Measurements from ENCODE around the gene HYOU1. TPM values are rescaled to one million over a fixed set of nuclear protein-coding genes. Genes with fewer than 3 reads are reported as not detected.

HYOU1 gene
- total and polyA plus RNA-seq, 2 of the 8 experiments (the other 6 are each of a cell fraction or from before 2014, with no cell fraction given) = 239 to 295 TPM

GRCh38 chr11:119038884-119039283, 18.1 kb downstream of the HYOU1 start (continued):
- TF ChIP-seq CHD7 (IDR thresholded peaks at IDR 0.05; ENCODE audit: insufficient replicate concordance, low read length) = no peak
- no peak for TF ChIP-seq CTCF (IDR thresholded peaks at IDR 0.05; ENCODE audit: control extremely low read depth in 1 of 3, insufficient read depth in 1 of 3, low read depth in 1 of 3, low read length in 3 of 3)
- no peak for TF ChIP-seq MAX (IDR thresholded peaks at IDR 0.05)
- TF ChIP-seq KDM1A (IDR thresholded peaks at IDR 0.05; ENCODE audit: borderline replicate concordance, low read length) = no peak
- TF ChIP-seq RBBP5 (IDR thresholded peaks at IDR 0.05; ENCODE audit: borderline replicate concordance, low read depth, low read length) = no peak
- no peak for TF ChIP-seq SP2 (IDR thresholded peaks at IDR 0.05; ENCODE audit: low read length)
- TF ChIP-seq GTF2F1 (IDR thresholded peaks at IDR 0.05; ENCODE audit: borderline replicate concordance, low read depth, low read length) = no peak
- TF ChIP-seq BACH1 (IDR thresholded peaks at IDR 0.05; ENCODE audit: low read length) = no peak

Measured in H1 (cell line).